Sigmoid colon (tissue), 7 donors: Measurements from ENCODE around the gene GALNS. TPM values are rescaled to one million over a fixed set of nuclear protein-coding genes. Genes with fewer than 3 reads are reported as not detected.

Source experiments
- DNase-seq: peaks from one replicate; pipeline ENCODE4 v3.0.0-alpha.2; 2019
- H3K27ac ChIP-seq, 4 donors: fragments of 200-600 bp; sonication (generic); one replicate each; pipeline ENCODE4 v1.5.1; 2016 to 2019; ENCODE audit warnings: mild to moderate bottlenecking in 1 of 4
- H3K27me3 ChIP-seq, 3 donors: fragments of 200-600 bp; sonication (generic); one replicate each; pipeline ENCODE4 v1.5.1; 2019; ENCODE audit warnings: mild to moderate bottlenecking in 1 of 3
- H3K36me3 ChIP-seq, 4 donors: fragments of 200-600 bp; sonication (generic); one replicate each; pipeline ENCODE4 v1.5.1; 2016 to 2019
- H3K4me1 ChIP-seq, 4 donors: fragments of 200-600 bp; sonication (generic); one replicate each; pipeline ENCODE4 v1.5.1; 2017 to 2019
- H3K4me3 ChIP-seq, 4 donors: fragments of 200-600 bp; sonication (generic); one replicate each; pipeline ENCODE4 v1.5.1; 2017 to 2019; ENCODE audit warnings: mild to moderate bottlenecking in 2 of 4, moderate library complexity in 1 of 4
- H3K9me3 ChIP-seq, 4 donors: fragments of 200-600 bp in 3 of 4; sonication (generic) in 3 of 4; one replicate each; pipeline versions ENCODE4 v1.5.1 to v1.6.1; 2013 to 2019
- EP300 ChIP-seq, 4 donors: sonication (generic); formaldehyde crosslinking; IDR thresholded peaks; one replicate each; pipeline ENCODE4 v1.6.1; 2017; ENCODE audit warnings: antibody characterized with exemption in 4 of 4
- POLR2A ChIP-seq, 2 donors: fragments of 450-650 bp; IDR thresholded peaks; one replicate each; pipeline ENCODE4 v1.6.1; 2016; ENCODE audit warnings: antibody characterized with exemption in 2 of 2, mild to moderate bottlenecking in 2 of 2, moderate library complexity in 2 of 2
- POLR2AphosphoS5 ChIP-seq, 4 donors: sonication (generic); formaldehyde crosslinking; IDR thresholded peaks; one replicate each; pipeline ENCODE4 v1.6.1; 2017; ENCODE audit warnings: antibody characterized with exemption in 4 of 4
- WGBS, 2 donors: extraction: QIAGEN DNeasy Blood & Tissue Kit; methylation state at CpG; one replicate each; pipeline ENCODE4 v1.1.7; 2013; 5-methylcytosine and 5-hydroxymethylcytosine counted together
- intact Hi-C: fragments of 100-400 bp; cut with DNase I; formaldehyde crosslinking; loops from one replicate; pipeline ENCODE4 v1.15.1; 2023
- polyA plus RNA-seq, 3 donors: library from polyadenylated mRNA; stranded (reverse); fragments of 200-250 nt; gene quantifications; one replicate each; pipeline ENCODE4 v1.2.3, GENCODE V29; 2013
- total RNA-seq, 4 donors: library from RNA; depleted of rRNA; stranded (reverse); fragments of >200 nt; gene quantifications; one replicate each; pipeline ENCODE4 v1.1.0, GENCODE V29; 2016
- TF ChIP-seq, protein P1 (sequence below), 4 experiments: fragments of 450-650 bp in 3 of 4; fragments of 200-600 bp in 1 of 4; IDR thresholded peaks; one replicate each; pipeline ENCODE4 v1.5.1; 2016 to 2019; ENCODE audit warnings: antibody characterized with exemption in 4 of 4, mild to moderate bottlenecking in 3 of 4, moderate library complexity in 2 of 4
- donor health status: healthy with polysubstance abuse.
- donor health status: Bipolar disorder and iron deficiency.
- donor health status: healthy.

GALNS gene
- total and polyA plus RNA-seq, 7 donors: 6.2 to 50.4 (median 11.1) TPM

DNA sequence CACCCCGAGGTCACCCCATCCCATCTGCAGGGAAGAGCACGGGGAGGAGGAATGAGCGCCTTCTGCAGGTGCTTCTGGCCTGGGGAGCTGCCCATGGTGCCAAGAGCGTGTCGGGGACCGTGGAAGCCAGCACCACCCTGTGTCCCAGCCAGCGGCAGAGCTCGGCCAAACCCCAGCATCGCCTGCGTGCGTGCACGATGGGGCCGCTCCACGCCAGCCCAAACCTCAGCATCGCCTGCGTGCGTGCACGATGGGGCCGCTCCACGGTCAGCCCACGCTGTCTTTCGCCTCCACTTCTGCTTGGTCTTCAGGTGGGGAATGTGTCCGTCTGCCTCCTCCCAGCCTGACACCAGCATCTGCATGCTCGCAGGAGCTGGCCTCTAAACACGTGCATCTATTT, 13.9 kb downstream of the GALNS start:
- Histone ChIP-seq H3K27ac (no peak overlapping the region), H3K4me1 (no peaks in the 10 kb centered on the region), H3K4me3 (no peak overlapping the region), H3K9me3 (no peaks in the 10 kb centered on the region), H3K36me3 (peaks cover 0 to 46% (median 18%) of the 10 kb centered on the region in 4 donors), H3K27me3 (no peaks in the 10 kb centered on the region)
- TF ChIP-seq EP300 (IDR thresholded peaks at IDR 0.05): no peak
- TF ChIP-seq, protein P1, sequence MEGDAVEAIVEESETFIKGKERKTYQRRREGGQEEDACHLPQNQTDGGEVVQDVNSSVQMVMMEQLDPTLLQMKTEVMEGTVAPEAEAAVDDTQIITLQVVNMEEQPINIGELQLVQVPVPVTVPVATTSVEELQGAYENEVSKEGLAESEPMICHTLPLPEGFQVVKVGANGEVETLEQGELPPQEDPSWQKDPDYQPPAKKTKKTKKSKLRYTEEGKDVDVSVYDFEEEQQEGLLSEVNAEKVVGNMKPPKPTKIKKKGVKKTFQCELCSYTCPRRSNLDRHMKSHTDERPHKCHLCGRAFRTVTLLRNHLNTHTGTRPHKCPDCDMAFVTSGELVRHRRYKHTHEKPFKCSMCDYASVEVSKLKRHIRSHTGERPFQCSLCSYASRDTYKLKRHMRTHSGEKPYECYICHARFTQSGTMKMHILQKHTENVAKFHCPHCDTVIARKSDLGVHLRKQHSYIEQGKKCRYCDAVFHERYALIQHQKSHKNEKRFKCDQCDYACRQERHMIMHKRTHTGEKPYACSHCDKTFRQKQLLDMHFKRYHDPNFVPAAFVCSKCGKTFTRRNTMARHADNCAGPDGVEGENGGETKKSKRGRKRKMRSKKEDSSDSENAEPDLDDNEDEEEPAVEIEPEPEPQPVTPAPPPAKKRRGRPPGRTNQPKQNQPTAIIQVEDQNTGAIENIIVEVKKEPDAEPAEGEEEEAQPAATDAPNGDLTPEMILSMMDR (IDR thresholded peaks at IDR 0.05): no peak
- TF ChIP-seq POLR2AphosphoS5 (IDR thresholded peaks at IDR 0.05): no peak
- DNase-seq: no peak
- intact Hi-C loops: no loop called here
- 95 to 96% methylated on average over 25 of the region's 25 CpGs for WGBS, 2 donors

DNA sequence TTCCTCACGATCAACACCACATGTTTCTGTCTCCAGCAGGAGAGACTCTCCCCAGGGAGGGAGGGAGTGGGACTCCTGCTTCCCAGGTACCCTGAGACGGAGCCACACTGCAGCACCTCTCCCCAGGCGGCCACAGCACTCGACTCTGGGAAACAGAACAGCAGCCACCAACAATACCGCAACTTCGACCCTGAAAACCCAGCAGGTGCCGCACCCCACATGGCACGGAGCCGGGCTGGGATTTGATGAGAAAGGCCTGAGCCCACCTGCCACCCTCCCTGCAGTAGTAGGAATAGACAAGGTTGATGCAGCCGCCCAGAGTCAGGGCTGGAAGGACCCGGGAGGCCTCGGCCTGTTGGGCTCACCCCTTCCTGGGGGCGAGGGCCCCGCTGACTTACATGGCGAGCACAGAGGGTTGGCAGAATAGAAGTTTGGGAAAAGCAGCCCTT, 14.4 kb downstream of the GALNS start:
- Histone ChIP-seq H3K36me3 (peaks cover 0 to 46% (median 18%) of the 10 kb centered on the region in 4 donors), H3K9me3 (no peaks in the 10 kb centered on the region), H3K4me1 (no peaks in the 10 kb centered on the region), H3K4me3 (no peak overlapping the region), H3K27ac (no peak overlapping the region), H3K27me3 (no peaks in the 10 kb centered on the region)
- DNase-seq: no peak
- TF ChIP-seq EP300 (IDR thresholded peaks at IDR 0.05) (no peak), POLR2AphosphoS5 (IDR thresholded peaks at IDR 0.05) (no peak), POLR2A (IDR thresholded peaks at IDR 0.05) (no peak)
- TF ChIP-seq, protein P1 (IDR thresholded peaks at IDR 0.05): no peak
- 83 to 97% methylated on average over 15 of the region's 15 CpGs for WGBS, 2 donors
- intact Hi-C loops: no loop called here

DNA sequence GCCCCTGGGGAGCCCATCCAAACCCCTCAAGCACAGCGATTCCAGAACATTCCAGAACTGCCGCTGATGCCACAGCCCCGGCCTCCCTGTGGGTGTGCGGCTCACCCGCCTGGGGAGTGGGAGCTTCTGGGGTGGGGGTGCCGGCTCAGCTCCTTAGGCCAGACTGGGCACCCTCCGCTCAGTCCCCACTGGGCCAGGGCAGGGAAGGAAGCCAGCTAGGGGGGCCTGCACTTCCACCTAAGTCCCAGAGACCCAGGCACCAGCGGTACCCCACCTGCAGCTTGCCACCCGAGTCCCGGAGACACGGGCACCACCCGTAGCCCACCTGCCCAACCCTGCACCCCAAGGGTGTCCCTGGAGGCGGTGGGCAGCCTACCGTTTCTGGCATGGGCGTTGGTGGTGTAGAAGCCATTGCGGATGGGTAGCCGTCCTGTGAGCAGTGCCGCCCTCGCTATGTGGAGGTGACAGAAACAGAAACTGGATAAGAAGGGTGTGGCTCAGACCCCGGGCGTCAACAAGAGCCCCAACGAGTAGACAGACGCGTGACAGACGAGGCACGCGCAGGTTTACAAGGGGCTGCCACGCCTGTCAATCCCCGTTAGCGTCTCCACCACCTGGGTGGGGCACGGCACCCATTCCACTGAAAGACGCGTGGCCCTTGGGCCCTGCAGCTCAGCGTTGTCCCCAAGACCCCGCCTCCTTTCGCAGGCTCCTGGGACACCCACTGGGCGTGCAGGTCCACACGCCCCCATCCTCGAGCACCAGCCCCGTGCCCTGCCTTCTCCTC, 15.0 kb downstream of the GALNS start:
- Histone ChIP-seq H3K27me3 (no peaks in the 10 kb centered on the region), H3K9me3 (no peaks in the 10 kb centered on the region), H3K4me3 (no peak overlapping the region), H3K4me1 (no peaks in the 10 kb centered on the region), H3K36me3 (peaks cover 0 to 45% (median 18%) of the 10 kb centered on the region in 4 donors), H3K27ac (no peak overlapping the region)
- WGBS, 2 donors: 85 to 88% methylated on average over 40 of the region's 40 CpGs
- no peak for TF ChIP-seq POLR2AphosphoS5 (IDR thresholded peaks at IDR 0.05)
- no peak for TF ChIP-seq POLR2A (IDR thresholded peaks at IDR 0.05)
- TF ChIP-seq, protein P1 (IDR thresholded peaks at IDR 0.05): no peak
- no peak for TF ChIP-seq EP300 (IDR thresholded peaks at IDR 0.05)
- DNase-seq: no peak
- intact Hi-C loops: no loop called here

DNA sequence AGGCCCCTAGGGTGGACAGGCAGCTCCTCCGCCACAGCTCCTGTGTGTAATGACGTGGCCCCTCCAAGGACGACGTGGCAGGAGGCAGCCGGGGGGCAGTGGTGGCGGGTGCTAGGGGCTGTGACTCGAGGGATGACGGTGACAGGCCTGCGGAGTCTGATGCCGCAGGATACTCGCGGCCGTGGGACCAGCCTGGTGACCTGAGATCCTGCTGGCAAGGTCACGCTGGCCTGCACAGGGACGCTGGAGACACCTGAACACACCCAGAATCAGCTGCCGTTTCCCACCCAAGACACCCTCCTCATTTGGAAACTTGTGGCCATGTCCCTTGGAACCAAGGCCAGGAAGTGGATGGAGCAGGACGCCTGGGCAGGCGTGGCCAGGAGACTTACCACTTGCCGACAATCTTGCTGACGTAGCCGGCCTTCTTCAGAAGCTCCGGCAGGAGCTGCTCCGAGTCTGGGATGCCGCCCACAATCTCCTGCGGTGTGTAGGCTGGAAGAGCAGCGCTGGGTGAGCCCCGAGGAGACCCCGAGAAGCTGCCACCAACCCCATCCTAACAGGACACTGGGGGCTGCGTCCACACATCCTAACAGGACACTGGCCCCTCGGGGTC, 16.0 kb downstream of the GALNS start:
- no peak for TF ChIP-seq EP300 (IDR thresholded peaks at IDR 0.05)
- TF ChIP-seq POLR2AphosphoS5 (IDR thresholded peaks at IDR 0.05): no peak
- TF ChIP-seq, protein P1 (IDR thresholded peaks at IDR 0.05): no peak
- TF ChIP-seq POLR2A (IDR thresholded peaks at IDR 0.05): no peak
- no peaks in the 10 kb centered on the region for H3K27me3 ChIP-seq
- H3K9me3 ChIP-seq: no peaks in the 10 kb centered on the region
- peaks cover 0 to 45% (median 19%) of the 10 kb centered on the region in 4 donors for H3K36me3 ChIP-seq
- H3K27ac ChIP-seq: no peak overlapping the region
- intact Hi-C loops: no loop called here
- no peak for DNase-seq
- WGBS, 2 donors: 94 to 95% methylated on average over 30 of the region's 30 CpGs
- no peaks in the 10 kb centered on the region for H3K4me1 ChIP-seq
- H3K4me3 ChIP-seq: no peak overlapping the region
